ENCODE results near the gene DHRS11.

Gene DHRS11

GRCh38 chr17:36616061-36617029, 24.7 kb downstream of the DHRS11 start:
- no peak for DNase-seq

GRCh38 chr17:36617773-36618172, 26.1 kb downstream of the DHRS11 start:
- no peak for DNase-seq

- no peak for DNase-seq
These were observed 31.6 kb downstream of the DHRS11 start for GRCh38 chr17:36623281-36623680.

- no peak for DNase-seq
These were observed 33.5 kb downstream of the DHRS11 start for GRCh38 chr17:36625188-36625587.

- no peak for DNase-seq
These were observed 35.4 kb downstream of the DHRS11 start for GRCh38 chr17:36627101-36627500.

- no peak for DNase-seq
These were observed 36.9 kb downstream of the DHRS11 start for GRCh38 chr17:36628576-36628975.

GRCh38 chr17:36629252-36629847, 37.7 kb downstream of the DHRS11 start:
- DNase-seq: peak; percentile 64

- DNase-seq: no peak
These were observed 38.4 kb downstream of the DHRS11 start for GRCh38 chr17:36629970-36630502.

- DNase-seq: no peak
These were observed 39.3 kb downstream of the DHRS11 start for GRCh38 chr17:36631022-36631421.

- DNase-seq: peak; percentile 4
These were observed 41.5 kb downstream of the DHRS11 start for GRCh38 chr17:36632916-36633771.

GRCh38 chr17:36640346-36640745, 48.7 kb downstream of the DHRS11 start:
- DNase-seq: no peak

- no peak for DNase-seq
These were observed 49.2 kb downstream of the DHRS11 start for GRCh38 chr17:36640836-36641235.

GRCh38 chr17:36641331-36641876, 49.7 kb downstream of the DHRS11 start:
- no peak for DNase-seq

GRCh38 chr17:36641877-36642845, 50.5 kb downstream of the DHRS11 start:
- DNase-seq: no peak

- no peak for DNase-seq
These were observed 51.5 kb downstream of the DHRS11 start for GRCh38 chr17:36643086-36643685.

GRCh38 chr17:36645422-36645821, 53.7 kb downstream of the DHRS11 start:
- no peak for DNase-seq

GRCh38 chr17:36647636-36648035, 56.0 kb downstream of the DHRS11 start:
- DNase-seq: no peak

- DNase-seq: no peak
These were observed 58.6 kb downstream of the DHRS11 start for GRCh38 chr17:36650096-36650775.
